GM10248 (cell line): ENCODE results near the gene UBE2L6.

Source experiments
- CTCF ChIA-PET: fragments of 300-600 bp; sonication (Branson Sonifier 250); formaldehyde crosslinking; extraction: SDS; loops from one replicate; lab custom pipeline; 2021; ENCODE audit warnings: antibody characterized with exemption; lab: Yijun Ruan, JAX
- POLR2A ChIA-PET: fragments of 350-650 bp; sonication (Branson Sonifier 250); formaldehyde crosslinking; extraction: SDS; loops from one replicate; lab custom pipeline; 2020; ENCODE audit warnings: antibody characterized with exemption; lab: Yijun Ruan, JAX
- DNase-seq: peaks from one replicate; pipeline ENCODE4 v3.0.0; 2012; ENCODE audit errors: extremely low spot score
- CTCF ChIP-seq: IDR thresholded peaks from 2 replicates; pipeline ENCODE4 v1.5.1; 2012; ENCODE audit warnings: mild to moderate bottlenecking, low read depth; ENCODE audit errors: extremely low read depth, missing control alignments, control extremely low read depth

Gene UBE2L6

DNA sequence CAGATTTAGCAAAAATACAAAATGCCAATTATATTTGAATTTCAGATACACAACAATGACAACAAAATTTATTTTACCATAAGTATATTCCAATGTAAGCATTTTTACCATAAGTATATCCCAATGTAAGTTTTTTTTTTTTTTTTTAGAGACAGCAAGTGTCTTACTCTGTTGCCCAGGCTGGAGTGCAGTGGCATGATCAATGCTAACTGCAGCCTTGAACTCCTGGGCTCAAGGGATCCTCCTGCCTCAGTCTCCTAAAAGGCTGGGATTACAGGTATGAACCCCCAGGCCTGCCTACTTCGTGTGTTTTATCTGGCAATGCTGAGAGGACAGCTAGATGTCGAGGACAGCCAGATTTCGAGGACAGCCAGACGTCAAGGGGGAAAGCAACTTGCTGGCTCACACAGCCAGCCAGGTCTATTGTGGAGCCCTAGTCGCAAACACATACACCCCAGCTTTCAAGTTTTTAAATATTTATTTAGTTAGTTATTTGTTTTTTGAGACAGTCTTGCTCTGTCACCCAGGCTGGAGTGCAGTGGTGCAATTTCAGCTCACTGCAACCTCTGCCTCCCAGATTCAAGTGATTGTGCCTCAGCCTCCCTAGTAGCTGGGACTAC is 28.9 kb upstream of the UBE2L6 start:
- no peak for TF ChIP-seq CTCF
- DNase-seq: no peak
- POLR2A ChIA-PET: interaction anchor here (1.0 kb wide), 1 partner anchor 38 kb away, joined by 3 read pairs; no protein-coding TSS in a partner anchor
- CTCF ChIA-PET: interaction anchor here (1.0 to 1.8 kb wide), 3 partner anchors 9 to 45 kb away, joined by 3 to 11 read pairs (median 7); no protein-coding TSS in a partner anchor

DNA sequence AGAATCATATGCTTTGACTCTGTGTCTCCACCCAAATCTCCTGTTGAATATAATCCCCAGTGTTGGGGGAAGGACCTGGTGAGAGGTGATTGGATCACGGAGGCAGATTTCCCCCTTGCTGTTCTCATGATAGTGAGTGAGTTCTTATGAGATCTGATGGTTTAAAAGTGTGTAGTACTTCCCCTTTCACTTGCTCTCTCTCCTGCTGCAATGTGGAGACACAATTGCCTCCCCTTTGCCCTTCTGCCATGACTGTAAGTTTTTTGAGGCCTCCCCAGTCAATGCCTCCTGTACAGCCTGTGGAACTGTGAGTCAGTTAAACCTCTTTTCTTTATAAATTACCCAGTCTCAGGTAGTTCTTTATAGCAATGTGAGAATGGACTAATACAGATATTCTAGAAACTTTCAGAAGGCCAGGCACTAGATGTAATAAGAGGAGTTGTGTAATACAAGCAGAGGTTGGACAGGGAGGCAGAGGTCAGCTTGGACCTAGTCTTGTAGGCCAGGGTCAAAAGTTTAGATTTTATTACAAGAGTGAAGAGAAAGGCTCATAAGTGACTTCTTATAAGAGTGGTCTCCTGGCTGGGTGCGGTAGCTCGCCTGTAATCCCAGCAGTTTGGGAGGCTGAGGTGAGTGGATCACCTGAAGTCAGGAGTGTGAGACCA is 20.7 kb upstream of the UBE2L6 start:
- POLR2A ChIA-PET: no interaction called here

DNA sequence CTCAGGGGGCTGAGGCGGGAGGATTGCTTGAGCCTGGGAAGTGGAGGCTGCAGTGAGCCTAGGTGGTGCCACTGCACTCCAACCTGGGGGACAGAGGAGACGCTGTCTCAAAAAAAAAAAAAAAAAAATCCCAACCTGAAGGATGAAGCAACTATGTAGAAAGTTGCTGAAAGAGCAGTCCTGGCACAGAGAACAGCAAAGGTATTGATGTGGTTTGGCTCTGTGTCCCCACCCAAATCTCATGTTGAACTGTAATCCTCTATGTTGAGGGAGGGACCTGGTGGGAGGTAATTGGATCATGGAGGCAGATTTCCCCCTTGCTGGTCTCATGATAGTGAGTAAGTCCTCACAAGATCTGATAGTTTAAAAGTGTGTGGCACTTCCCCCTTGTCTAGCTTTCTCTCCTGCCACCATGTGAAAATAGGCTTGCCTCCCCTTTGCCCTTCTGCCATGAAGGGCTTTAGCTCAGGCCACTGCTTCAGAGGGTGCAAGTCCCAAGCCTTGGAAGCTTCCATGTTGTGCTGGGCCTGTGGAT is 19.3 kb upstream of the UBE2L6 start:
- ChIA-PET CTCF (interaction anchor here (1.4 to 1.5 kb wide), 2 partner anchors 19 to 93 kb away, joined by 4 to 6 read pairs; partner anchors contain the start of gene UBE2L6), POLR2A (interaction anchor here (0.7 kb wide), 1 partner anchor 894 kb away, joined by 4 read pairs; no protein-coding TSS in a partner anchor)
- no peak for TF ChIP-seq CTCF
- DNase-seq: no peak

More for the DNA sequence above, 20.7 kb upstream of the UBE2L6 start:
- no peak for DNase-seq
- no peak for TF ChIP-seq CTCF
- CTCF ChIA-PET: interaction anchor here (1.4 to 1.5 kb wide), 2 partner anchors 20 to 95 kb away, joined by 4 to 6 read pairs; partner anchors contain the start of gene UBE2L6

DNA sequence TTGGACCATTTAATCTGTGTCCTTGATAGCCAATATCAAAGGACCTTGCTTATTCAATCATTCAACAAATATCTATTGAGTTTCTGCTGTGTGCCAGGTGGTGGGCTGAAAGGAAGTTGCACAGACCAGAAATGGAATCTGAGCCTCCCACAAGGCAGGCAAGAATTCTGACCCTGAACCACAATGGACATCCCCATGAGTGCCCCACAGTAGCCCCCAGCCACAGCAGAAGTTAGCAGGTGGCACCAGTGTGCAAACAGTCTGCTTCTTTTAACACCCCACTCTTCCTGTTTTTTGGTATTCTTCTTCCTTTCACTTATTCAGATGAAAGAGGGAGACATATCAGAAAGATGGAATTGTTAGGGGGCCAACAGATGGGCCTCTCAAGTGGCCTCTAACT is 17.8 kb upstream of the UBE2L6 start:
- POLR2A ChIA-PET: no interaction called here
- no peak for TF ChIP-seq CTCF
- no peak for DNase-seq
- CTCF ChIA-PET: interaction anchor here (1.1 kb wide), 1 partner anchor 59 kb away, joined by 3 read pairs; no protein-coding TSS in a partner anchor

DNA sequence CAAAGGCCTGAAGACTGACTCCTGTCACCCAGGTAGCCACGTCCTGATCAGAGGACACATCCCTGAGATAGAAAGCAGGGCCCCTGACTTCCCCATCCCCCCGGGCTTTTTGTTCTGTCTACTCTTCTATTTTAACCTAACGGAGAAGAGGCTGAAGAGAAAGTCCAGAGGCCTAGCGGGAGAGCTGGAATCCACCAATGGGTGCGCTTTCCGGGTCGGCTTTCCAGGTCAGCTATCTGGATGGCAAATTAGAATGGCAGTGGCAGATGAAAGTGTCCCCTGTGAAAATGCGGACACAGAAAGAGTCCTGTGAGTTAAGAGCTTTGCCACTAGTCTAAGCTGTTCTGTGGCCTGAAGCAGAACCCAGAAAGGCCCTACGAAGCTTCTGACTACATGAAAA is 16.9 kb upstream of the UBE2L6 start:
- POLR2A ChIA-PET: no interaction called here
- CTCF ChIA-PET: interaction anchor here (0.7 to 3.5 kb wide), 2 partner anchors 14 to 16 kb away, joined by 3 to 18 read pairs; partner anchors contain the start of gene UBE2L6

More for the DNA sequence above, 16.9 kb upstream of the UBE2L6 start:
- DNase-seq: no peak
- TF ChIP-seq CTCF: no peak
